ENCODE results near the gene CDH4. TPM values are rescaled to one million over a fixed set of nuclear protein-coding genes. Genes with fewer than 3 reads are reported as not detected.
"Not testable (repeated sequence)": the region's sequence is repeated elsewhere in the genome, so short reads cannot be mapped to it uniquely, and the experiment has no call there.

The CDH4 gene
- total RNA-seq, 2 donors from 2014 or later, result 0.06 TPM; not detected in 1

DNA sequence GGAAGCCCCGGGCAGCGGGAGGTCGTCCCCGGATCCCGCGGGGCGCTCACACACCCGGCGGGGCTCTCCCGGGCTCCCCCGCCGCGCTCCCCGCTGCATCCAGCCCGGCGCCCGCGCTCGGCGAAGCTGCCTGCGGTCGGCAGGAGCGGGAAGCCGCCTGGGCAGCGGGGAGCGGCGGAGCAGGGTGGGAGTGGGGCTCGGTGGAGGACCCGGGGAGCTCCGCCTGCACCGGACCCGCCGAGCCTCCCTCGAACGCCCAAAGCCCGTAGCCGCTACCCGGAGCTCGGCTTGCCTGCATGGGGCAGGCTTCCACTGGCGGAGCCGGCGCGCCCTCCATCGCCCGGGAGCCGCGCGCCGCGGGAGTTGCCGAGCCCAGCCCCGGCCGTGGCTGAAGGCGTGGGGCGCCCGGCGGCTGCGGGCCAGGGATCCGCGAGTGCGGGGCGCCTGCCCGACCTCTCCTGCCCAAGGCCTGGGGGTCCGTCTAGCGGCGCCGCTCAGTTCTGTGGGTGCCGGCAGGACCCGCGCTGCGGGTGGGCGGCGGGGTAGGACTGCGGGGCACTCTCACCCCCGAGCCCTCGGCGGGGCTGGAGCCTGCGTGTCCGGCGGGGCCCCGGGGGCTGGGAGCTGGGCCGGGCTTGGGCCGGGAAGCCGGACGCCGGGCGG is 671 bp downstream of the CDH4 start:
- DNase-seq, result no peak
- intact Hi-C loops (cut with DNase I, micrococcal nuclease), result no loop called here
- no peak for ATAC-seq

DNA sequence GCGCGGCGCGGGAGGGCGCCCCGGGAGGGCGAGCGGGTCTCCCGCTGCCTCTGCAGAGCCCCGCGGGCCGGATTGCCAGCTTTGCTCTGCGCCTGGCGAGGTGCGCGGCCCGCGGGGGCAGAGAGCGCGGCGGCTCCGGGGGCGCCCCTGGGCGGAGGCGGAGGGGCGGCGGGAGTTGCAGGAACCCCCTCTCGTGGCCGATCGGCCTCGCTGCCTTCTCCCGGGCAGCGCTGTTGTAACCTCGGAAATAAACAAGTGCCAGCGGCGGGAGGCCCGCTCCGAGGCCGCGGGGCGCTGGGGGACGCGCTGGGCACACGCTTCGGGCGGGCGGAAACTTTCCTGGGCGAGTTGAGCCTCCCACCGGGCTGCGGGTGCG is 1.2 kb downstream of the CDH4 start:
- intact Hi-C loops (cut with DNase I, micrococcal nuclease), result no loop called here
- no peak for DNase-seq
- ATAC-seq, result no peak

DNA sequence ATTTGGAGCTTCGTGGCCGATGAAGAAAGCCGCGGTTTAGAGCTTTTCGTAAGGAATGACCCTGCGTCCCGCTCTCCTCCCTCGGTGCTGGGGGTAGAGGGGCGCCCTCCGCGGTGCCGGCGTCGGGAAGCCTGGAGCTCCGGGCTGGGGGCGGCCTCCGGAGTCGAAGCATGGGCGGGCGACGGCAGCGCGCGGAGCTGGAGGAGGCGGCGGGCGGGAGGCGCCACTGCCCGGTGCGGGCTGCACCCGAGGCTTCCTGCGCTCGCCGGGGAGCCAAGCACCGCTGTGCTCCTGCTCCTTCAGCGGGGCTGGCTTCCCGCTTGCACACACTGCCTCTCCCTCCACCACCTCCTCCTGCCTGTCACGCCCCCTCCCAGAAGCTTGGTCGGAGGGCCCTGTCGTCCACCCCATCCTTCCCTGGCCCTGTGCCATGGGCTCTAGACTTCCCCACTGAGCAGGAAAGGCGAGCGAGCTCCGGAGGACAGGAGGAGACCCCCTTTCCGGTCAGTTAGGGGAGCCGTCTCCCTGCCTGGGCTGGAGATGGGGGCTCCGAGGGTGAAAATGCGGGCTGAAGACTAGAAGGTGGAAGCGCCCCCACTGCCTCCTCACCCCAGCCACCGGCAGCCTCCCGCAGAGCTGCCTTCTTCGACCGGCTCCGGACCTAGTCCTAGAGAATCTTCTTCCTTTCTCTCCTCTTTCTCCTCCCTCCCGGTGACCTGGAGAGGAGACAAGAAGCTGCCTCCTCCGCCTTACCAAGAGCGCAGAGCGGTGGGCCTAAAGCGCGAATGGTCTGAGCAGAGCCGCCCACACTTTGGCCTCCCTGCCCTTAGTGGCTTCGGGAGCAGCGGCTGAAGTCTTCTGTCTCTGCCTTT is 1.8 kb downstream of the CDH4 start:
- ATAC-seq (no peak), DNase-seq (no peak)
- intact Hi-C loops (cut with DNase I, micrococcal nuclease), result no loop called here

DNA sequence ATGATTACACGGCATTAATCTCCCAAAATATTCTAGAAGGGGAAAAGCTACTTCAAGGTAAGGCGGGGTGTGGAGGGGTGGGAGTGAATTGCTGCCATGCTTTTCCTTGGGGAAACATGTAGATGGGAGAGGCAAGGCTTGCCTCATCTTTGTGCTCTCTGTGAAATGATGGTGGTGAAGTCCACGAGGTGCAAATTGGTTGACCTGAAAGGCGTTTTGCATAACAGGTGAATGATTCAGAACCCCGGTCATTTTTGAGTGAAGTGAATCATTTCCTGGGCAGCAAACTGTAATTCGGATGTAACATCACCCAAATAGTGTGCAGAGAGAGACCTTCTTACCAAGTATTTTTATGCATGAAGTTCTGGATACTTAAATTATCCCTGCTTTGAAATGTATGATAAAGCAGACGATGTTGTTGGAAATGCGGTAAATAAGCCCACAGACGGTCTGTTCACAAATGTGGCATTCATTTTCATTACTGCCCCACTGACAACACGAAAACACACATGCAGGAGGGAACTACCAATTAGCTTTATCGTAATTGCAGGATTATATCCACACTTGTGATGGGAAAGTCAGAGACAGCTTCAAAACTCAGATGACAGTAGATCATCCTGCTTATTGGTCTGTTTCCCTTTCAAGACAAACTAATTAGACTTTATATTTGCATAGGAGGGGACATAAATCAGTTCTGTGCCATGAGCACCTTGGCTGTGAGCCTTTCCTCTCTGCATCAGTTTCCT is 3.0 kb downstream of the CDH4 start:
- DNase-seq (no peak), ATAC-seq (no peak)
- intact Hi-C loops (cut with DNase I, micrococcal nuclease), result no loop called here

DNA sequence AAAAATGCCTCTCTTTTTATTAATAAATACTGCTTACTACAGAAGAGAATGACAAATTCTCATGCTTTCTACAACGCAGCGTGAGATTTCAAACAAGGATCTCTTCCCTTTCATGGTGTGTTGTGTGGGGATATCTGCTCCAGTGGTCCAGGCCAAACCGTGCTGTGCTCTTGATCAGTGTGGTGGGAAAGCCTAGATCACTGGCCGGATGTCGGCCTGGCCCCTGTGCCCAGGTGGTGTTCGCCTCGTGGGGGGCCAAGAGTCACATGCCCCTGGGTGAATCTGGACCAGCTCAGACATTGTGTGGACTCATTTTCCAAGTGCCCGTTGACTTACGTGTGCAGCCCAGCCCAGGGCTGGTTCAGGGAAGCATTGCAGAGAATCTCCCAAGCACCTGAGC is 4.3 kb downstream of the CDH4 start:
- ATAC-seq (no peak), DNase-seq (no peak)
- intact Hi-C loops (cut with DNase I, micrococcal nuclease), result no loop called here

DNA sequence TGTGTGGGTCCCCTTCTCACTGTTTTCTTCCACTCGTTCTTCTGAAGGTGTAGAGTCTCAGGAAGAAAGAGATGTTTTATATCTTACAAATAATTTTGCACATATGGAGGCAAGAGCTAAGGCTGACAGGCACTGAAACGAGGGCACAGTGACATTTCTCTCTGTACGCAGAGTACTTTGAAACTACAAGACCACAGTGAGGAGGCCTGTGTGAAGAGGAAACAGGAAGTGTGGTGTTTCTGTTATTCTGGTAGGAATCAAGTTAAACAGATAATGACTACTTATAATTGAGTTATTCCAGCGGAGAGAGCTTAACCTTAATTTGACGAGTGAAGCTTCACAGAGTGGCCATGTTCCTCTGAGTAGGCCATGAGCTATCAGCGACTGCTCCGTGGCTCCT is 4.8 kb downstream of the CDH4 start:
- ATAC-seq, result no peak

DNA sequence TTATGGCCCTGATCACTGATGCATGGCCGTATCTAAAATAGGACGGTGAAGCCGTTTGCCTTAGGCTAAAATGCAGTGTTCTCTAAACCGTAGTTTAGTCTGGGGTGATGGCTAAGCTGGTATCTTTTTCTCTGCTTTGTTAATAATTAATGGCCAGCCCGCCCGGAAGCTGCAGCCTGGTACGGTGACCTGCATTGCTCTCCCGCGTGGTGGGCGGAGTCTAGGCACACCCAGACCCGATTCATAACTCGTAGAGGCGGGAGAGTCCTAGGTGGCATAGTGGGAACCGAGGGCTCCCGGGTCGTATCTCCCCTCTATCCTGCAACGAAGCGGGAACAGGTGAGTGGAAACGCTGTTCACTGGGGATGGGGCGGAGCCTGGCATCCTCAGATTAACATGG is 5.5 kb downstream of the CDH4 start:
- ATAC-seq (no peak), DNase-seq (no peak)
- intact Hi-C loops (cut with DNase I, micrococcal nuclease), result no loop called here

More for the DNA sequence above, 4.8 kb downstream of the CDH4 start:
- intact Hi-C loops (cut with DNase I, micrococcal nuclease), result no loop called here
- DNase-seq, result no peak

DNA sequence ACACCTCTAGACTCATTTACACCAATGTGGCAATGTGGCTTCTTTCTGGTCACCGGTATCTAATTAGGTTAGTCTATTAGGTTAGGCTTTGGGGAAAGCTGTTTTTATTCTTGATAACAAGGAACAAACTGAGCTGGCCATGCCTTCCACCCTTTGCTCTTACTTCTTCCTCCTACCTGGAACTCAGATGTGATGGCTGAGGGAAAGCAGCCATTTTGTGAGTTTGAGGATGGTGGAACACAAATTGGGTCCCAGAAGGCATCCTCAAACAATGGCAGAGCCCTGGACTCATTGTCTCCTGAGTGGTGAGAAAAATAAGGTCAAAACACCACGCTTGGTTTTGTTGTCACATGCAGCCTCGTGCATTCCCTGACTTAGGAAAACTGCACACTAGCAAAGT is 7.7 kb downstream of the CDH4 start:
- intact Hi-C loops (cut with DNase I, micrococcal nuclease), result no loop called here
- ATAC-seq (no peak), DNase-seq (no peak)

DNA sequence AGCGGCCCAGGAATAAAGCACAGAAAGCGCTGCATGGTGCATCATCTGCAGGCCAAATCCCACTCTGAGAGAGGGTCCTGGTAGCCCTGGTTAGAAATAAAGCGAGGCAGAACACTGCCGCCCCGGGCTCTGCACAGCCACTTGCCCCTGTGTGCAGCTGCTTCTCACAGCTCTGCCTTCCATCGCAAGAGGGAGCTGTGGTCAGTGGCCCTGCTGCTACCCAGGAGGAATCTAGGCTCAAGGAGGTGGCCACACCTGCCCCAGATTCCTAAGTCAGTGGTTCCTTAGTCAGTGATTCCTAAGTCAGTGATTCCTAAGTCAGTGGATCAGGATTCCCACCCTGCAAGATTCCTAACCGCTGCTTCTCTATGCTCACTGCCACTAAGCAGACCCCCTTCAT is 8.8 kb downstream of the CDH4 start:
- intact Hi-C loops (cut with DNase I, micrococcal nuclease), result no loop called here

DNA sequence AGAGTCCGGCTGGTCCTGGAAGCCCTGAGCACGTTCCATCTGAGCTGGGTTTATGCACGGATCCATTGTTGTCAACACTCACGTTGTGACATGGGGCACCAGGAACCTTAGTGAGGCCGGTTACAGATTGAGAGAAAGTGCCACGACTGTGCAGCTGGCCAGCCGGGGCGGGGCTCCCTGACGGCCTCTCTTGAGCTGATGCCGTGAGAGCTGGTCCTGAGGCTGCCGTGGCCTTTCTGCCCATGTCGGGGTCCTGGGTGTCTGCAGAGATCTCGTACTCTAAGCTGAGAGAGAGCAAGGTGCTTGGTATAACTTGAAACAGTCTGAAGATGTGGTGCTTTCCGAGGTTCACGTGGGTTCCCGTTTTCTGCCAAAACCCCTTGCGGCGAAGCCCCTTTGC is 10.0 kb downstream of the CDH4 start:
- DNase-seq, result no peak
- intact Hi-C loops (cut with DNase I, micrococcal nuclease), result no loop called here
- no peak for ATAC-seq

More for the DNA sequence above, 8.8 kb downstream of the CDH4 start:
- DNase-seq (no peak), ATAC-seq (no peak)

DNA sequence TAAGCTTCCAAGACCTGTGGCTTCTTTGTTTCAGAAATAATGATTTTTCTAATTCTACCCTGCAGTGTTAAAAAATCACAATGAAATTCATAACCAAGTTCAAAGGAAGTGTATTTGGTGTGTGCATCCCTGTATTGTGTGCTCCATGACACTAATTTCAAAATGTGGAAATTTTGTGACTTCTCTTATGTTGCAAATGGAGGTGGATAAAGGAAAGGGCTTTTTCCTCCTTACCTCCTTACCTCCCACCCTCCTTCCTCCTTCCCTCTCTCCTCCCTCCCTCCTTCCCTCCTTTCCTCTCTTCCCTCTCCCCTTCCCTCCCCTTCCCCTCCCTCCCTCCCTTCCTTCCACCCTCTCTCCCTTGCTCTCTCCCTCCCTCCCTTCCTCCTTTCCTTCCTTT is 10.5 kb downstream of the CDH4 start:
- no peak for DNase-seq
- intact Hi-C loops (cut with DNase I, micrococcal nuclease), result no loop called here
- ATAC-seq, result no peak

DNA sequence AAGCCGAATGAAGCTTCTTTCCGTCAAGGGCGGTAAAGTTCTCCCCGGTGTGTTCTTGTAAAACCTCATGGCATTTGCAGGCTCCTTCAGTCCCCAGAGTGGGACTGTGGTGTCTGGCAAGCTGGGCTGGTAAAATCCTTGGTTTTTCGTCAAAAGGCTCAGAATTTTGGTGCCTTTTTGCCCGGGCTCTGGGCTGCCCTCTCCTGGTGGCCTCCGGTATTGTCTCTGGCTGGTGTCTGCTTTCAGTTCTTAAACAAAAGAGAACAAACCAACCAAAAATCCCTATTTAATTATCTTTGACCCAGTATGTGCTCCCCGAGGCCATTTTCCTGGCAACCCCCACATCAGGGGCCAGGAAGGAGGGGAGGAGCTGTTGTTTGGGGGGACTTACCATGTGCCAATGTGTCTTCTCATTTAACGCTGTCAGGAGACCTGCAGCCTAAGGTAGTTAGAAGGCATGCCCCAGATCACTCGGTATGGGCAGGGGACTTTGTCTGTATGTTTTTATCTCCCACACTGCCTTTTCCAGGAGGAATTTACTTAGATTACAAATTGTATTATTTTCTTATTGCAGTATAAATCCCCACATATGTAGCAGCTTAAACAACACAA is 11.1 kb downstream of the CDH4 start:
- intact Hi-C loops (cut with DNase I, micrococcal nuclease), result no loop called here
- DNase-seq, result no peak
- ATAC-seq, result no peak

DNA sequence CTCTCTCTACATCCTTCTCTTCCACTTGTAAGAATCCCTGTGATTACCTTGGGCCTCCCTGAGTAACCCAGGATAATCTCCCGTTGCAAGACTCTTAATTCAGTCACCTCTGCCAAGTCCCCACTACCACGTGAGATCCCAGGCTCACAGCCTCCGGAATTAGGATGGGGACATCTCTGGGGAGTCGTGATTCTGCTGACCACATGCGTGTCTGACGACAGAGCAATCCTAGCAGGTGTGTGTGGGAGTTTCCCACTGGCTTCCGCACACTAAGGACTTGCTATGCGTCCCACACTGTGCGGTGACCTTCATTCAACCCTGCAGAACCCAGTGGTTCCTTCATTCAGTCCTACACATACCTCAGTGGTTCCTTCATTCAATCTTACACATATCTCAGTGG is 11.9 kb downstream of the CDH4 start:
- intact Hi-C loops (cut with DNase I, micrococcal nuclease), result no loop called here
- ATAC-seq (no peak), DNase-seq (no peak)

DNA sequence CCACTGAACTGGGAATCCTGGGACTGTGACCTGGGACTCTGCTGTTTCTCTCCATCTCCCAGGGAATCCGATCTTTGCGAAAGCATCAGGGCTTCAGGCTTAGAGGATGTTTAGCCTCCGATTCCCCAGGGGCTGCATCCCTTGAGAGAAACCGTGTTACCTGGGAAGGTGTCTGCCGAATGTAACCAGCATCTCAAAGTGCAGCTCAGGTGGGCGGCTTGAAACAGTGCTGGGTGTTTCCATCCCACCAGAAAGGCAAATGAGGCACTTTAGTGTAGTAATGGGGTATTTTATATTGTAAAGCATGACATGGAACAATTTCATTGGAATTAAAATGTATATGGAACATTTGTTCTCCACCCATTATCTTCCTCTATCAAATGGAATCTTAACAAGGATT is 15.2 kb downstream of the CDH4 start:
- no peak for DNase-seq
- ATAC-seq, result no peak
- intact Hi-C loops (cut with DNase I, micrococcal nuclease), result no loop called here

DNA sequence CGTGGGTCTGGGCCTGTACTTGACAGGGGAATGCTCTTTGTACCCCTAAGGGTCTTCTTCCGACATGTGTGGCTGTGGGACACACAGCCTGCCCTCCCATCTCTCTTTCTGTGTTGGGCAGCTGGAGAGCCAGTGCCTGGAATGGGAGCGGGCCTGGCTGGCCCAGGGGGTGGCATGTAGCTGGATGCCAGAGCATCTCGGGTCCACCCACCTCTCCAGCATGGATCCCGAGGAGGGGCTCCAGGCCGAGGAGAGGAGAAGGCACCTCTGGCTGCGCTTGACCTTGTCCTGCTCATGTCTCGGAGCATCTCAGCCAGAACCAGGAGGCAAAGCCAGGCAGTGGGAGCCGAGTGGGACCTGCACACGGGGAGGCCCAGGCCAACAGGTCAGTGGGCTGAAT is 16.0 kb downstream of the CDH4 start:
- intact Hi-C loops (cut with DNase I, micrococcal nuclease), result no loop called here
- DNase-seq, result no peak
- no peak for ATAC-seq

DNA sequence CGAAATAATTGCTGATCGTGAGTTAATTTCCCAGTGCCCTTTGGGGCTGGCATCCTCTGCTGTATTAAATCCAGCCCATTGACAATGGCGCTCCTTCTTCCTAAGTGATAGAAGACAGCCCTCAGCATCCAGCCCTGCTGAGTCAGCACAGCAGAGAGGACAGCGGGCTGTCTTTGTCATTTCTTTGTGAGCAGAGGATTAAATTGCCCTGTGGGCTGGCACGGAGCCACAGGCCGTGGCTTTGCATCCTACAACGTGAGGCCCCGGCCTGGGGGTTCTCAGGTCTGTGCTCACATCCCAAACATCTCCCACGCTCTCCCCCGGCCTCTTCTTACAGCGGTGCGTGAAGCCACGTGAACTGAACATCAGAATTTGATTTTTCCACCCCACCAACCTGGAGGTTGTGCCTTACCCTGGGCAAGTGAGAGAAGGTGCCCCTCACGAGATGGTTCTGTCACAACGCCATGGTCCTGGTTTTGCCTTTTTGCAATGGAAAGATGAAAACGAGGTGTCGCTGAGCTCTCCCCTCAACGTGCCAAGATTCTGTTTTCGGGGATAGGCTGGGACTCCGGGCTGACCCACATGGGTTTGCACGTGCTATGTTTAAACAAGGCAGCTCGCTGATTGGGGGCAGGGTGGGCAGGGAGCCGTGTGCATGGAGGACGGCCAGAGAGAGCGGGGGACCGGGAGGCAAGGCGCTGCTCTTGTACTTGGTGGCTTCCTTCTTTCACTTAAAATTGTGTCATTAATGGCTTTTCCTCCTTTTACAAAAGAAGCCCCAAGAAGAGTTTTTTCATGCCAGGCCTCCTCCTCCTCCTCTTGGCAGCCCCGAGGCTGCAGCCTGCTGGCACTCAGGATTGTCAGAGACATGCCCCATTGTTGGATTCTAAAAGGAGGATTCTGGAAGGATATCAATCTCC is 19.5 kb downstream of the CDH4 start:
- intact Hi-C loops (cut with DNase I, micrococcal nuclease), result no loop called here
- no peak for DNase-seq
- ATAC-seq, result no peak

DNA sequence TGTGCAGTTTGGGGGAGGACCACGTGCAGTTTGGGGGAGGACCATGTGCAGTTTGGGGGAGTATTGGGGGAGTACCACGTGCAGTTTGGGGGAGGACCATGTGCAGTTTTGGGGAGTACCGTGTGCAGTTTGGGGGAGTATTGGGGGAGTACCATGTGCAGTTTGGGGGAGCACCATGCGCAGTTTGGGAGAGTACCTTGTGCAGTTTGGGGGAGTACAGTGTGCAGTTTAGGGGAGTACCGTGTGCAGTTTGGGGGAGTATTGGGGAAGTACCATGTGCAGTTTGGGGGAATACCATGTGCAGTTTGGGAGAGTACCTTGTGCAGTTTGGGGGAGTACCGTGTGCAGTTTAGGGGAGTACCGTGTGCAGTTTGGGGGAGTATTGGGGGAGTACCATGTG is 21.0 kb downstream of the CDH4 start:
- ATAC-seq; intact Hi-C loops (cut with DNase I, micrococcal nuclease); DNase-seq: not testable (repeated sequence)

DNA sequence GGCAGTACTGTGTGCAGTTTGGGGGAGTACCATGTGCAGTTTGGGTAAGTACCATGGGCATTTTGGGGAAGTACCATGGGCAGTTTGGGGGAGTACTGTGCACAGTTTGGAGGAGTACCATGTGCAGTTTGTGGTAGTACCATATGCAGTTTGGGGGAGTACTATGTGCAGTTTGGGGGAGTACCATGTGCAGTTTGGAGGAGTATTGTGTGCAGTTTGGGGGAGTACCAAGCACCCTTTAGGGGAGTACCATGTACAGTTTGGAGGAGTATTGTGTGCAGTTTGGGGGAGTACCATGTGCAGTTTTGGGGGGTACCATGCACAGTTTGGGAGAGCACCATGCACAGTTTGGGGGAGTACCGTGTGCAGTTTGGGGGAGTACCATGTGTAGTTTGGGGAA is 21.6 kb downstream of the CDH4 start:
- intact Hi-C loops (cut with DNase I, micrococcal nuclease); DNase-seq; ATAC-seq: not testable (repeated sequence)

DNA sequence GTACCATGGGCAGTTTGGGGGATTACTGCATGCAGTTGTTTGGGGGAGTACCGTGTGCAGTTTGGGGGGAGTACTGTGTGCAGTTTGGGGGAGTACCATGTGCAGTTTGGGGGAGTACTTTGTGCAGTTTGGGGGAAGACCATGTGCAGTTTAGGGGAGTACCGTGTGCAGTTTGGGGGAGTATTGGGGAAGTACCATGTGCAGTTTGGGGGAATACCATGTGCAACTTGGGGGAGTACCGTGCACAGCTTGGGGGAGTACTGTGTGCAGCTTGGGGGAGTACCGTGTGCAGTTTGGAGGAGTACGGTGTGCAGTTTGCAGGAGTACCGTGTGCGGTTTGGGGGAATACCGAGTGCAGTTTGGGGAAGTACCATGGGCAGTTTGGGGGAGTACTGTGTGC is 22.3 kb downstream of the CDH4 start:
- no peak for ATAC-seq

More for the DNA sequence above, 22.3 kb downstream of the CDH4 start:
- no peak for DNase-seq
- intact Hi-C loops (cut with DNase I, micrococcal nuclease), result no loop called here
